ENCODE data around the gene RPS17. TPM values are rescaled to one million over a fixed set of nuclear protein-coding genes. Genes with fewer than 3 reads are reported as not detected.

Gene RPS17
- 1,000 to 10,000 TPM; 3,243 to 6,403 (median 4,473) TPM for polyA plus RNA-seq

GRCh38 chr15:82540055-82540983 lies at the start of gene RPS17:
Gene RPS17, minus strand, starts transcription at chr15:82540457. Its CDS starts 29 bp downstream, at chr15:82540428.
- H3K27ac ChIP-seq (ENCODE audit: low read depth, low read length) = no peak within 1 kb of the TSS
- WGBS, 3 donors = 0 to 1% (median 0%) methylated on average over 79 to 81 of the region's 81 CpGs

GRCh38 chr15:82587805-82588204 lies 47.5 kb upstream of the RPS17 start:
- WGBS, 3 donors = 65 to 85% (median 78%) methylated on average over 4 of the region's 4 CpGs
- H3K27ac ChIP-seq (ENCODE audit: low read depth, low read length) = no peak overlapping the region

GRCh38 chr15:82585072-82585471 lies 44.8 kb upstream of the RPS17 start:
- no peak overlapping the region for H3K27ac ChIP-seq (ENCODE audit: low read depth, low read length)
- WGBS, 3 donors = 36 to 54% (median 36%) methylated on average over 3 of the region's 3 CpGs

- 69 to 85% (median 79%) methylated on average over 2 of the region's 2 CpGs for WGBS, 3 donors
Observed at GRCh38 chr15:82580713-82581112, 40.5 kb upstream of the RPS17 start.

GRCh38 chr15:82575335-82575734 lies 35.1 kb upstream of the RPS17 start:
- H3K27ac ChIP-seq (ENCODE audit: low read depth, low read length) = no peak overlapping the region
- WGBS, 3 donors = 63 to 69% (median 66%) methylated on average over 3 of the region's 3 CpGs

More at GRCh38 chr15:82580713-82581112, 40.5 kb upstream of the RPS17 start:
- no peak overlapping the region for H3K27ac ChIP-seq (ENCODE audit: low read depth, low read length)

- 64 to 77% (median 70%) methylated on average over 3 of the region's 3 CpGs for WGBS, 3 donors
- no peak overlapping the region for H3K27ac ChIP-seq (ENCODE audit: low read depth, low read length)
Observed at GRCh38 chr15:82572986-82573385, 32.7 kb upstream of the RPS17 start.

- no peak overlapping the region for H3K27ac ChIP-seq (ENCODE audit: low read depth, low read length)
- 61 to 77% (median 65%) methylated on average over 5 of the region's 5 CpGs for WGBS, 3 donors
Observed at GRCh38 chr15:82572311-82572710, 32.1 kb upstream of the RPS17 start.

- WGBS, 3 donors = 2 to 5% (median 4%) methylated on average over 13 to 17 of the region's 17 CpGs
- no peak overlapping the region for H3K27ac ChIP-seq (ENCODE audit: low read depth, low read length)
Observed at GRCh38 chr15:82571722-82572222, 31.5 kb upstream of the RPS17 start.

GRCh38 chr15:82570721-82571508 lies 30.7 kb upstream of the RPS17 start:
- no peak overlapping the region for H3K27ac ChIP-seq (ENCODE audit: low read depth, low read length)
- WGBS, 3 donors = 44 to 66% (median 46%) methylated on average over 7 of the region's 7 CpGs

GRCh38 chr15:82569834-82570233 lies 29.6 kb upstream of the RPS17 start:
- WGBS, 3 donors = 83 to 99% (median 93%) methylated on average over 4 of the region's 4 CpGs
- no peak overlapping the region for H3K27ac ChIP-seq (ENCODE audit: low read depth, low read length)

GRCh38 chr15:82568986-82569385 lies 28.7 kb upstream of the RPS17 start:
- H3K27ac ChIP-seq (ENCODE audit: low read depth, low read length) = no peak overlapping the region
- 84 to 87% (median 87%) methylated on average over 5 of the region's 5 CpGs for WGBS, 3 donors

- no peak overlapping the region for H3K27ac ChIP-seq (ENCODE audit: low read depth, low read length)
- 83 to 89% (median 88%) methylated on average over 2 of the region's 2 CpGs for WGBS, 3 donors
Observed at GRCh38 chr15:82567661-82568060, 27.4 kb upstream of the RPS17 start.

- no peak overlapping the region for H3K27ac ChIP-seq (ENCODE audit: low read depth, low read length)
- 73 to 90% (median 86%) methylated on average over 1 of the region's 1 CpG for WGBS, 3 donors
Observed at GRCh38 chr15:82566690-82567089, 26.4 kb upstream of the RPS17 start.

- H3K27ac ChIP-seq (ENCODE audit: low read depth, low read length) = no peak overlapping the region
- 26 to 53% (median 43%) methylated on average over 1 of the region's 1 CpG for WGBS, 3 donors
Observed at GRCh38 chr15:82558502-82558901, 18.2 kb upstream of the RPS17 start.

- no peak overlapping the region for H3K27ac ChIP-seq (ENCODE audit: low read depth, low read length)
- WGBS, 3 donors = 76 to 85% (median 84%) methylated on average over 7 of the region's 7 CpGs
Observed at GRCh38 chr15:82556315-82557035, 16.2 kb upstream of the RPS17 start.

GRCh38 chr15:82554849-82555248 lies 14.6 kb upstream of the RPS17 start:
- 84 to 93% (median 86%) methylated on average over 2 of the region's 2 CpGs for WGBS, 3 donors
- no peak overlapping the region for H3K27ac ChIP-seq (ENCODE audit: low read depth, low read length)

- no peak overlapping the region for H3K27ac ChIP-seq (ENCODE audit: low read depth, low read length)
- 91 to 98% (median 94%) methylated on average over 1 of the region's 1 CpG for WGBS, 3 donors
Observed at GRCh38 chr15:82554351-82554750, 14.1 kb upstream of the RPS17 start.

- WGBS, 3 donors = 82 to 90% (median 86%) methylated on average over 1 of the region's 1 CpG
Observed at GRCh38 chr15:82553846-82554245, 13.6 kb upstream of the RPS17 start.

More at GRCh38 chr15:82553846-82554245, 13.6 kb upstream of the RPS17 start:
- no peak overlapping the region for H3K27ac ChIP-seq (ENCODE audit: low read depth, low read length)
